Natural killer cell (primary cell): ENCODE measurements around the gene DHRS2. TPM values are rescaled to one million over a fixed set of nuclear protein-coding genes. Genes with fewer than 3 reads are reported as not detected.
"Not testable (repeated sequence)": the region's sequence is repeated elsewhere in the genome, so short reads cannot be mapped to it uniquely, and the experiment has no call there.

Source experiments
- ATAC-seq, 3 donors: fragments of 150-1000 bp in 2 of 3; fragments of 200-7000 bp in 1 of 3; cut with Tn5 transposase; 1 replicate in 1 of 3; 2 replicates in 2 of 3; pipeline ENCODE4 v1.10.0; 2021; ENCODE audit warnings: mild to moderate bottlenecking in 2 of 3, moderate library complexity in 2 of 3
- DNase-seq, 2 donors: peaks; one replicate each; pipeline versions ENCODE4 v3.0.0 to v3.0.0-alpha.2; 2013 to 2021; ENCODE audit warnings: mixed read lengths in 1 of 2
- H3K27ac ChIP-seq: one replicate; pipeline ENCODE4 v1.5.1; 2013; ENCODE audit warnings: mild to moderate bottlenecking, low read length
- H3K27me3 ChIP-seq: one replicate; pipeline ENCODE4 v1.6.1; 2013; ENCODE audit warnings: low read length; ENCODE audit not compliant: control insufficient read depth, insufficient read depth
- H3K36me3 ChIP-seq: one replicate; pipeline ENCODE4 v1.6.1; 2013; ENCODE audit warnings: low read length; ENCODE audit not compliant: control insufficient read depth, insufficient read depth
- H3K4me1 ChIP-seq: one replicate; pipeline ENCODE4 v1.6.1; 2013; ENCODE audit warnings: low read length; ENCODE audit not compliant: control insufficient read depth, insufficient read depth
- H3K4me3 ChIP-seq: one replicate; pipeline ENCODE4 v1.5.1; 2013; ENCODE audit warnings: low read length
- H3K9me3 ChIP-seq: one replicate; pipeline ENCODE4 v1.6.1; 2013; ENCODE audit warnings: low read length; ENCODE audit not compliant: control insufficient read depth, insufficient read depth
- H3K27ac Mint-ChIP-seq, 2 donors: one replicate each; pipeline ENCODE4 v1.8.0; 2022; ENCODE audit warnings: mild to moderate bottlenecking in 2 of 2, mixed read lengths in 2 of 2, moderate library complexity in 1 of 2
- H3K27me3 Mint-ChIP-seq, 2 donors: one replicate each; pipeline ENCODE4 v1.8.0; 2022; ENCODE audit warnings: low read depth in 2 of 2, mixed read lengths in 2 of 2
- H3K36me3 Mint-ChIP-seq: one replicate; pipeline ENCODE4 v1.8.0; 2022; ENCODE audit warnings: mixed read lengths
- H3K4me1 Mint-ChIP-seq, 2 donors: one replicate each; pipeline ENCODE4 v1.8.0; 2022; ENCODE audit warnings: mixed read lengths in 2 of 2
- H3K4me3 Mint-ChIP-seq: one replicate; pipeline ENCODE4 v1.8.0; 2022; ENCODE audit warnings: mild to moderate bottlenecking, moderate library complexity, mixed read lengths
- H3K9me3 Mint-ChIP-seq, 2 donors: one replicate each; pipeline ENCODE4 v1.8.0; 2022; ENCODE audit warnings: mixed read lengths in 2 of 2
- WGBS: methylation state at CpG from one replicate; pipeline ENCODE4 v1.1.7; 2013; ENCODE audit warnings: missing lambda C conversion rate; ENCODE audit not compliant: insufficient coverage; 5-methylcytosine and 5-hydroxymethylcytosine counted together
- intact Hi-C: fragments of 100-400 bp; cut with micrococcal nuclease; formaldehyde crosslinking; loops from one replicate; pipeline ENCODE4 v1.14.2; 2022
- total RNA-seq, 4 donors: library from RNA; stranded (reverse); fragments of 120-200 nt in 1 of 4; gene quantifications; one replicate each; pipeline versions ENCODE4 v1.2.3 to v1.2.4, GENCODE V29; 2013 to 2022
- TF ChIP-seq, protein P1 (sequence below): fragments of 200-600 bp; IDR thresholded peaks from one replicate; pipeline ENCODE4 v1.8.0; 2022; ENCODE audit warnings: antibody characterized with exemption

The DHRS2 gene
- total RNA-seq, 3 donors from 2014 or later (not counting 1 experiment from before 2014, with no cell fraction given): 0.50 TPM; not detected in 2

DNA sequence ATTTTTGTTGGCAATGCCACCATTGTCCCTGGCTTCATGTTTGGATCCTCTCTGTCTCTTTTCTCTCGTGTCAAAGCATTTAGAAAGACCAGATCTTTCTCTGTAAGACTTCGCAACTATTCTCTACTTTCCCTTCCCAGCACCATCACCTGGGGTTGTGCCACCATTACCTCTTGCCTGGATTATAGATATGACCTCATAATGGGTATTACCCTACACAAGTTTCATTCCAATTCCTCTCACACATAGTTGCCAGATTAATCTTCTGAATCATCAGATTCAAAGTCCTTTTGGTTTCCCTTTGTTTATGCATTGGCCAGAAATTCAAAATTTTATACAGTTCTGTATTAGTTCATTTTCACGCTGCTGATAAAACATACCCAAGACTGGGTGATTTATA, 27.2 kb upstream of the DHRS2 start:
- no peak overlapping the region for H3K27ac ChIP-seq
- TF ChIP-seq, protein P1, sequence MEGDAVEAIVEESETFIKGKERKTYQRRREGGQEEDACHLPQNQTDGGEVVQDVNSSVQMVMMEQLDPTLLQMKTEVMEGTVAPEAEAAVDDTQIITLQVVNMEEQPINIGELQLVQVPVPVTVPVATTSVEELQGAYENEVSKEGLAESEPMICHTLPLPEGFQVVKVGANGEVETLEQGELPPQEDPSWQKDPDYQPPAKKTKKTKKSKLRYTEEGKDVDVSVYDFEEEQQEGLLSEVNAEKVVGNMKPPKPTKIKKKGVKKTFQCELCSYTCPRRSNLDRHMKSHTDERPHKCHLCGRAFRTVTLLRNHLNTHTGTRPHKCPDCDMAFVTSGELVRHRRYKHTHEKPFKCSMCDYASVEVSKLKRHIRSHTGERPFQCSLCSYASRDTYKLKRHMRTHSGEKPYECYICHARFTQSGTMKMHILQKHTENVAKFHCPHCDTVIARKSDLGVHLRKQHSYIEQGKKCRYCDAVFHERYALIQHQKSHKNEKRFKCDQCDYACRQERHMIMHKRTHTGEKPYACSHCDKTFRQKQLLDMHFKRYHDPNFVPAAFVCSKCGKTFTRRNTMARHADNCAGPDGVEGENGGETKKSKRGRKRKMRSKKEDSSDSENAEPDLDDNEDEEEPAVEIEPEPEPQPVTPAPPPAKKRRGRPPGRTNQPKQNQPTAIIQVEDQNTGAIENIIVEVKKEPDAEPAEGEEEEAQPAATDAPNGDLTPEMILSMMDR: no peak
- H3K27ac Mint-ChIP-seq: peak overlapping the region; percentile 5 to 92
- H3K4me1 ChIP-seq: peaks cover 25% of the 10 kb centered on the region
- DNase-seq (no peak), ATAC-seq (no peak)
- no peaks in the 10 kb centered on the region for H3K9me3 ChIP-seq
- 92% methylated on average over 3 of the region's 3 CpGs for WGBS
- peaks cover 28 to 29% of the 10 kb centered on the region in 2 donors for H3K4me1 Mint-ChIP-seq
- H3K9me3 Mint-ChIP-seq: peaks cover 0 to 3% of the 10 kb centered on the region in 2 donors
- peak overlapping the region; percentile 22 for H3K4me3 Mint-ChIP-seq
- no peaks in the 10 kb centered on the region for H3K27me3 ChIP-seq
- no peaks in the 10 kb centered on the region for H3K36me3 Mint-ChIP-seq
- H3K36me3 ChIP-seq: no peaks in the 10 kb centered on the region
- H3K4me3 ChIP-seq: no peak overlapping the region
- intact Hi-C loops: no loop called here
- H3K27me3 Mint-ChIP-seq: peaks cover 0 to 3% of the 10 kb centered on the region in 2 donors

DNA sequence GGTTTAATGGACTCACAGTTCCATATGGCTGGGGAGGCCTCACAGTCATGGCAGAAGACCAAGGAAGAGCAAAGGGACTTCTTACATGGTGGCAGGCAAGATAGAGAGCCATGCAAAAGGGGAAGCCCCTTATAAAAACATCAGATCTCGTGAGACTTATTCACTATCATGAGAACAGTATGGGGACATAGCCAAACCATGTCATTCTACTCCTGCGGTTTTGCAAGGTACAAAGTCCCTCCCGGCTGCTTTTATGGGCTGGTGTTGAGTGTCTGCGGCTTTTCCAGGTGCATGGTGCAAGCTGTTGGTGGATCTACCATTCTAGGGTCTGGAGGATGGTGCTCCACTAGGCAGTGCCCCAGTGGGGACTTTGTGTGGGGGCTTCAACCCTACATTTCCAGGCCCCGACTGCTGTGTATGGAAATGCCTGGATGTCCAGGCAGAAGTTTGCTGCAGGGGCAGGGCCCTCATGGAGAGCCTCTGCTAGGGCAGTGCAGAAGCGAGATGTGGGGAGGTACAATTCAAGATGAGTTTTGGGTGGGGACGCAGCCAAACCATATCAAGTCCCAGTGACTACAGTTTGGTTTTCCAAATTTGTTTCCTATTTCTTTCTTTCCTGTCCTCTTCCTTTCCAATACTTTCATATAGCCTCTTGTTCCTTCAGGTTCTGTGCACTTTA, 26.6 kb upstream of the DHRS2 start:
- WGBS: 76% methylated on average over 6 of the region's 7 CpGs
- H3K27me3 Mint-ChIP-seq, H3K27me3 ChIP-seq, H3K9me3 Mint-ChIP-seq, H3K36me3 Mint-ChIP-seq, H3K4me3 ChIP-seq, DNase-seq, H3K36me3 ChIP-seq, ATAC-seq, intact Hi-C loops, H3K9me3 ChIP-seq: not testable (repeated sequence)
- peak overlapping the region; percentile 85 to 92 for H3K27ac Mint-ChIP-seq
- H3K4me1 Mint-ChIP-seq: peaks cover 28 to 29% of the 10 kb centered on the region in 2 donors
- H3K4me1 ChIP-seq: peaks cover 25% of the 10 kb centered on the region
- H3K4me3 Mint-ChIP-seq: peak overlapping the region; percentile 84
- H3K27ac ChIP-seq: peak overlapping the region; percentile 81

DNA sequence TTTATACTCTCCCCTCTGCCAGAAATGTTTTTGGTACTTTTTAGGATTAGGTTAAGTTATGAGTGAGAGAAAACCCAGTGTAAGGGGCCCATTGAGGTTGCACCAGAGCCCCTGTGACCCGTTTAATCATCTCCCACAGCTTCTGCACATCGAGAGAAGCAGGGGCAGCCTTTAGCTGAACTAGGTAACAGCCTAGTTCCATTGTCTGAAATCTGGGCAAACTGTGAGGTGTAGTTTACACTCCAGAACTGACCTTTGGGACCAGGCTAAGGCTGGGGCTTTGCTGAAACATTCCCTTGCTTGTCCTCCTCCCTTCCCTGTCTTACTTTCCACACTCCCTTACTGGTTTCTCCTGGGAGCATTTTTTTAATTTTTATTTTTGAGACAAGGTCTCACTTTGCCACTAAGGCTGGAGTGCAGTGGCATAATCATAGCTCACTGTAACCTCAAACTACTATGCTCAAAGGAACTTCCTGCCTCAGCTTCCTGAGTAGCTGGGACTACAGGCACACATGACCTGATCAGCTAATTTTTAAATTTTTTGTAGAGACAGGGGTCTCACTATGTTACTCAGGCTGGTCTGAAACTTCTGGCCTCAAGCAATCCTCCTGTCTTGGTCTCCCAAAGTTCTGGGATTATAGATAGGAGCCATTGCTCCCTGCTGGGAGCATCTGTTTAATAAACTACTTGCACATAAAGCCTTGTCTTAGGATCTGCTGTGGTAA, 25.9 kb upstream of the DHRS2 start:
- H3K27ac Mint-ChIP-seq: peak overlapping the region; percentile 85 to 92
- TF ChIP-seq, protein P1: no peak
- H3K27ac ChIP-seq: peak overlapping the region; percentile 81
- 11% methylated on average over 2 of the region's 2 CpGs for WGBS
- H3K4me1 ChIP-seq: peaks cover 25% of the 10 kb centered on the region
- peaks cover 0 to 3% of the 10 kb centered on the region in 2 donors for H3K9me3 Mint-ChIP-seq
- ATAC-seq: peak; percentile 74 to 87 (median 84)
- no peaks in the 10 kb centered on the region for H3K27me3 ChIP-seq
- peaks cover 0 to 3% of the 10 kb centered on the region in 2 donors for H3K27me3 Mint-ChIP-seq
- DNase-seq: peak in 1 of 2 donors; percentile 53
- no peak overlapping the region for H3K4me3 ChIP-seq
- intact Hi-C loops: no loop called here
- no peaks in the 10 kb centered on the region for H3K9me3 ChIP-seq
- no peaks in the 10 kb centered on the region for H3K36me3 ChIP-seq
- H3K4me1 Mint-ChIP-seq: peaks cover 28 to 29% of the 10 kb centered on the region in 2 donors
- H3K4me3 Mint-ChIP-seq: peak overlapping the region; percentile 84
- H3K36me3 Mint-ChIP-seq: no peaks in the 10 kb centered on the region

DNA sequence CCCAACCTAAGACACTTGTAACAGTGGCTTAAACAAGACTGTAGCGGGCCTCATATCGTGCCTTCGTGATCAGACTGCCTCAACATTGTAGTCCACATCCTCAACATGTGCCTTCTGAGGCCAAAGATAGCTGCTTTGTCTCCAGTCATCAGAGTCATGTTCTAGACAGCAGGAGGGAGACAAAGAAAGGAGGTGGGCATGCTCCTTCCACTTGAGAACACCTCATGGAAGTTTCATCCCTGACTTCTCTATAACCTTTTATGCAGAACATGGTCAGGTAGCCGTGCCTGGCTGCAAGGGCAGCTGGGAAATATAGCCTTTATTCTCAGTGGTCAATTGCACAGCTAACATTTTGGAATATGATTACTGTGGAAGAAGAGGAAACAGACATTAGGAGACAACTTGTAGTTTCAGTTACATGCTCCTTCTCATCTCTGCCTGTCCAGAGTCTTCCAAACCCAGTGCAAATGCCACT, 25.3 kb upstream of the DHRS2 start:
- Histone ChIP-seq H3K4me1 (peaks cover 25% of the 10 kb centered on the region), H3K27me3 (no peaks in the 10 kb centered on the region), H3K27ac (peak overlapping the region; percentile 81), H3K4me3 (no peak overlapping the region), H3K36me3 (no peaks in the 10 kb centered on the region), H3K9me3 (no peaks in the 10 kb centered on the region)
- H3K36me3 Mint-ChIP-seq: no peaks in the 10 kb centered on the region
- peaks cover 28 to 29% of the 10 kb centered on the region in 2 donors for H3K4me1 Mint-ChIP-seq
- H3K27ac Mint-ChIP-seq: peak overlapping the region; percentile 85 to 92
- 32% methylated on average over 4 of the region's 4 CpGs for WGBS
- peaks cover 0 to 3% of the 10 kb centered on the region in 2 donors for H3K9me3 Mint-ChIP-seq
- DNase-seq (peak in 1 of 2 donors; percentile 36), ATAC-seq (peak; percentile 40 to 77 (median 66))
- intact Hi-C loops: no loop called here
- TF ChIP-seq, protein P1: no peak
- H3K4me3 Mint-ChIP-seq: peak overlapping the region; percentile 84
- H3K27me3 Mint-ChIP-seq: peaks cover 0 to 3% of the 10 kb centered on the region in 2 donors
